Testis (tissue), 2 donors: ENCODE measurements around the gene PPARG.

Source experiments
- POLR2A ChIP-seq: fragments of 450-650 bp; IDR thresholded peaks from one replicate; pipeline ENCODE4 v1.6.1; 2017; ENCODE audit warnings: antibody characterized with exemption, mild to moderate bottlenecking, moderate library complexity
- TF ChIP-seq, protein P1 (sequence below), 3 experiments: fragments of 450-650 bp in 2 of 3; fragments of 200-600 bp in 1 of 3; sonication (generic) in 1 of 3; IDR thresholded peaks; one replicate each; pipeline ENCODE4 v1.5.1; 2016 to 2019; ENCODE audit warnings: antibody characterized with exemption in 3 of 3, mild to moderate bottlenecking in 2 of 3, moderate library complexity in 1 of 3

GRCh38 chr3:12294885-12295580 lies 6.2 kb downstream of the PPARG start:
- TF ChIP-seq, protein P1, sequence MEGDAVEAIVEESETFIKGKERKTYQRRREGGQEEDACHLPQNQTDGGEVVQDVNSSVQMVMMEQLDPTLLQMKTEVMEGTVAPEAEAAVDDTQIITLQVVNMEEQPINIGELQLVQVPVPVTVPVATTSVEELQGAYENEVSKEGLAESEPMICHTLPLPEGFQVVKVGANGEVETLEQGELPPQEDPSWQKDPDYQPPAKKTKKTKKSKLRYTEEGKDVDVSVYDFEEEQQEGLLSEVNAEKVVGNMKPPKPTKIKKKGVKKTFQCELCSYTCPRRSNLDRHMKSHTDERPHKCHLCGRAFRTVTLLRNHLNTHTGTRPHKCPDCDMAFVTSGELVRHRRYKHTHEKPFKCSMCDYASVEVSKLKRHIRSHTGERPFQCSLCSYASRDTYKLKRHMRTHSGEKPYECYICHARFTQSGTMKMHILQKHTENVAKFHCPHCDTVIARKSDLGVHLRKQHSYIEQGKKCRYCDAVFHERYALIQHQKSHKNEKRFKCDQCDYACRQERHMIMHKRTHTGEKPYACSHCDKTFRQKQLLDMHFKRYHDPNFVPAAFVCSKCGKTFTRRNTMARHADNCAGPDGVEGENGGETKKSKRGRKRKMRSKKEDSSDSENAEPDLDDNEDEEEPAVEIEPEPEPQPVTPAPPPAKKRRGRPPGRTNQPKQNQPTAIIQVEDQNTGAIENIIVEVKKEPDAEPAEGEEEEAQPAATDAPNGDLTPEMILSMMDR (IDR thresholded peaks at IDR 0.05): no peak
- no peak for TF ChIP-seq POLR2A
